GM19467 (cell line): ENCODE results near the gene S100A13.
A peak's percentile ranks its signal among the peaks of the same experiment; 100 is the strongest.

ENCODE experiments used
- ATAC-seq: cut with Tn5 transposase; IDR thresholded peaks from one replicate; pipeline ENCODE4 v1.9.1; 2021; ENCODE audit warnings: mild to moderate bottlenecking, moderate library complexity; ENCODE audit not compliant: unreplicated experiment

Gene S100A13

GRCh38 chr1:153573351-153573750, 54.0 kb downstream of the S100A13 start:
- ATAC-seq: no peak

- ATAC-seq: peak; percentile 67
These were observed 54.7 kb downstream of the S100A13 start for GRCh38 chr1:153572569-153573015.

- ATAC-seq: no peak
These were observed 55.6 kb downstream of the S100A13 start for GRCh38 chr1:153571706-153572105.

- ATAC-seq: no peak
These were observed 56.4 kb downstream of the S100A13 start for GRCh38 chr1:153570874-153571273.

- no peak for ATAC-seq
These were observed 57.8 kb downstream of the S100A13 start for GRCh38 chr1:153569465-153569864.
